Measurements from ENCODE around the gene PDXK. TPM values are rescaled to one million over a fixed set of nuclear protein-coding genes. Genes with fewer than 3 reads are reported as not detected.

The PDXK gene
- total and polyA plus RNA-seq, 2 of the 8 experiments (the other 6 are each of a cell fraction or from before 2014, with no cell fraction given): 78.0 to 112 TPM

GRCh38 chr21:43699933-43700599 lies 18.9 kb upstream of the PDXK start:
- H3K4me2 ChIP-seq (ENCODE audit: insufficient read depth in 1 of 2, low read depth in 2 of 2, low read length in 2 of 2): no peak overlapping the region
- no peak overlapping the region for H4K5ac ChIP-seq (ENCODE audit: insufficient read length, low read depth, low read length)
- H3K9ac ChIP-seq (replicated peaks in 1 of 4; ENCODE audit: extremely low read depth in 1 of 4, low read depth in 3 of 4, low read length in 3 of 4): no peak overlapping the region
- H4K20me1 ChIP-seq (replicated peaks in 1 of 2; ENCODE audit: control insufficient read depth in 1 of 2, insufficient read depth in 2 of 2, low read length in 2 of 2): no peaks in the 10 kb centered on the region
- no peak overlapping the region for H3K27ac ChIP-seq (ENCODE audit: low read depth, low read length)
- no peaks in the 10 kb centered on the region for H3K23me2 ChIP-seq (ENCODE audit: low read depth, low read length)
- no peak overlapping the region for H2BK15ac ChIP-seq (ENCODE audit: low read length)
- H4K91ac ChIP-seq (replicated peaks; ENCODE audit: insufficient read length, low read length): no peak overlapping the region
- no peak overlapping the region for H2BK12ac ChIP-seq (ENCODE audit: low read depth, low read length)
- no peak overlapping the region for H3K4me3 ChIP-seq (ENCODE audit: extremely low read depth in 1 of 4, insufficient read depth in 2 of 4, low read depth in 3 of 4, low read length in 4 of 4)
- ChIA-PET POLR2A (ENCODE audit: partially characterized antibody) (interaction anchor here (1.0 to 1.9 kb wide), 5 partner anchors 12 to 39 kb away, joined by 3 to 4 read pairs (median 4); no protein-coding TSS in a partner anchor), CTCF (ENCODE audit: partially characterized antibody) (no interaction called here)
- no peaks in the 10 kb centered on the region for H3K79me1 ChIP-seq (ENCODE audit: low read depth, low read length)
- H2BK5ac ChIP-seq (ENCODE audit: low read depth, low read length): no peak overlapping the region
- H3K36me3 ChIP-seq (ENCODE audit: control insufficient read depth in 2 of 4, insufficient read depth in 4 of 4, low read length in 3 of 4): peaks cover 0 to 12% (median 1%) of the 10 kb centered on the region in 4 experiments; a peak in 4 of 8 replicates
- no peak overlapping the region for H2BK20ac ChIP-seq (ENCODE audit: low read length)
- peaks cover 0 to 14% (median 5%) of the 10 kb centered on the region in 4 experiments; a peak in 6 of 7 replicates for H3K4me1 ChIP-seq (replicated peaks in 1 of 4; ENCODE audit: control insufficient read depth in 3 of 4, insufficient read depth in 4 of 4, low read length in 3 of 4)
- FAIRE-seq (no peak), DNase-seq (ENCODE audit: low read depth in 1 of 2, low spot score in 2 of 2) (no peak)
- H3K9me3 ChIP-seq (ENCODE audit: insufficient read depth in 2 of 2, low read depth in 1 of 2, low read length in 1 of 2): no peaks in the 10 kb centered on the region
- no peak overlapping the region for H3K4ac ChIP-seq (replicated peaks; ENCODE audit: insufficient read length, low read depth, low read length)
- no peak overlapping the region for H2AK5ac ChIP-seq (ENCODE audit: low read depth, low read length)
- no peak overlapping the region for H3K14ac ChIP-seq (ENCODE audit: insufficient read length)
- H4K8ac ChIP-seq (ENCODE audit: extremely low read depth, insufficient read depth, low read length): no peak overlapping the region
- no peaks in the 10 kb centered on the region for H3K79me2 ChIP-seq (ENCODE audit: control insufficient read depth in 1 of 2, insufficient read depth in 2 of 2, low read length in 2 of 2)
- no peak overlapping the region for H3K56ac ChIP-seq (replicated peaks; ENCODE audit: insufficient read length, low read depth, low read length)
- H2AFZ ChIP-seq (ENCODE audit: low read length): no peak overlapping the region
- no peak overlapping the region for H2BK120ac ChIP-seq (replicated peaks; ENCODE audit: low read depth, low read length)
- WGBS, 2 experiments (ENCODE audit: extremely low coverage in 1 of 2, insufficient coverage in 1 of 2, insufficient read length in 1 of 2, insufficient replicate concordance in 2 of 2, low coverage in 1 of 2, low lambda C conversion rate in 2 of 2, missing lambda C conversion rate in 1 of 2): 86% methylated on average over 12 of the region's 13 CpGs; no CpG with 5 or more reads in 1 of the 2 experiments
- no peak overlapping the region for H3K23ac ChIP-seq (ENCODE audit: insufficient read length)
- no peaks in the 10 kb centered on the region for H3K27me3 ChIP-seq (replicated peaks in 1 of 4; ENCODE audit: control insufficient read depth in 3 of 4, extremely low read depth in 1 of 4, insufficient read depth in 3 of 4, low read length in 3 of 4)
- H3K18ac ChIP-seq (ENCODE audit: extremely low read depth, low read length): no peak overlapping the region
- TF ChIP-seq RAD21 (IDR thresholded peaks at IDR 0.05 in 1 of 2, conservative IDR thresholded peaks at IDR 0.05 in 1 of 2; ENCODE audit: low read depth in 2 of 2, low read length in 2 of 2) (no peak), SIN3A (conservative IDR thresholded peaks at IDR 0.05 in 1 of 2, IDR thresholded peaks at IDR 0.05 in 1 of 2; ENCODE audit: low read depth in 1 of 2, low read length in 2 of 2) (no peak), POLR2AphosphoS5 (IDR thresholded peaks at IDR 0.05; ENCODE audit: low read depth, low read length) (no peak), KDM5A (IDR thresholded peaks at IDR 0.05; ENCODE audit: low read length) (no peak), TCF12 (IDR thresholded peaks at IDR 0.05; ENCODE audit: low read depth, low read length) (no peak), TAF7 (optimal IDR thresholded peaks at IDR 0.05; ENCODE audit: borderline replicate concordance, low read depth, low read length) (no peak), E2F6 (IDR thresholded peaks at IDR 0.05) (no peak), SP4 (IDR thresholded peaks at IDR 0.05; ENCODE audit: low read length) (no peak)
- TF ChIP-seq, protein P1, sequence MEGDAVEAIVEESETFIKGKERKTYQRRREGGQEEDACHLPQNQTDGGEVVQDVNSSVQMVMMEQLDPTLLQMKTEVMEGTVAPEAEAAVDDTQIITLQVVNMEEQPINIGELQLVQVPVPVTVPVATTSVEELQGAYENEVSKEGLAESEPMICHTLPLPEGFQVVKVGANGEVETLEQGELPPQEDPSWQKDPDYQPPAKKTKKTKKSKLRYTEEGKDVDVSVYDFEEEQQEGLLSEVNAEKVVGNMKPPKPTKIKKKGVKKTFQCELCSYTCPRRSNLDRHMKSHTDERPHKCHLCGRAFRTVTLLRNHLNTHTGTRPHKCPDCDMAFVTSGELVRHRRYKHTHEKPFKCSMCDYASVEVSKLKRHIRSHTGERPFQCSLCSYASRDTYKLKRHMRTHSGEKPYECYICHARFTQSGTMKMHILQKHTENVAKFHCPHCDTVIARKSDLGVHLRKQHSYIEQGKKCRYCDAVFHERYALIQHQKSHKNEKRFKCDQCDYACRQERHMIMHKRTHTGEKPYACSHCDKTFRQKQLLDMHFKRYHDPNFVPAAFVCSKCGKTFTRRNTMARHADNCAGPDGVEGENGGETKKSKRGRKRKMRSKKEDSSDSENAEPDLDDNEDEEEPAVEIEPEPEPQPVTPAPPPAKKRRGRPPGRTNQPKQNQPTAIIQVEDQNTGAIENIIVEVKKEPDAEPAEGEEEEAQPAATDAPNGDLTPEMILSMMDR (IDR thresholded peaks at IDR 0.05; ENCODE audit: control extremely low read depth in 1 of 3, insufficient read depth in 1 of 3, low read depth in 1 of 3, low read length in 3 of 3): no peak

All from H1 (cell line).